Activated T-helper 17 cell treated with anti-CD3 and anti-CD28 coated beads, Interleukin-2, amount 50 U/mL, for 72 hours (primary cell): ENCODE data around the gene C11orf91. TPM values are rescaled to one million over a fixed set of nuclear protein-coding genes. Genes with fewer than 3 reads are reported as not detected.
"Not testable (repeated sequence)": the region's sequence is repeated elsewhere in the genome, so short reads cannot be mapped to it uniquely, and the experiment has no call there.

Experiments used
- ATAC-seq: fragments of 150-1000 bp; cut with Tn5 transposase; replicated peaks from 2 replicates; pipeline ENCODE4 v1.10.0; 2021; ENCODE audit warnings: mild to moderate bottlenecking, moderate library complexity
- H3K27ac Mint-ChIP-seq: one replicate; pipeline ENCODE4 v1.8.0; 2022; ENCODE audit warnings: mixed read lengths
- H3K27me3 Mint-ChIP-seq: one replicate; pipeline ENCODE4 v1.8.0; 2022; ENCODE audit warnings: mixed read lengths
- H3K36me3 Mint-ChIP-seq: one replicate; pipeline ENCODE4 v1.8.0; 2022; ENCODE audit warnings: low read depth, mild to moderate bottlenecking, mixed read lengths
- H3K4me1 Mint-ChIP-seq: one replicate; pipeline ENCODE4 v1.8.0; 2022; ENCODE audit warnings: mixed read lengths
- H3K4me3 Mint-ChIP-seq: one replicate; pipeline ENCODE4 v1.8.0; 2022; ENCODE audit warnings: mild to moderate bottlenecking, mixed read lengths
- H3K9me3 Mint-ChIP-seq: one replicate; pipeline ENCODE4 v1.8.0; 2022; ENCODE audit warnings: mixed read lengths
- total RNA-seq, 2 donors: library from RNA; stranded (reverse); gene quantifications; one replicate each; pipeline ENCODE4 v1.2.3, GENCODE V29; 2022

C11orf91 gene
- total RNA-seq, 2 donors from 2014 or later, result not detected

- Mint-ChIP-seq H3K9me3 (no peaks in the 10 kb centered on the region), H3K27ac (no peak overlapping the region), H3K36me3 (peaks cover 65% of the 10 kb centered on the region), H3K27me3 (no peaks in the 10 kb centered on the region), H3K4me1 (no peaks in the 10 kb centered on the region), H3K4me3 (no peak overlapping the region)
- ATAC-seq, result no peak
Measured at GRCh38 chr11:33709466-33709865, 8.8 kb upstream of the C11orf91 start.

GRCh38 chr11:33708985-33709384, 8.4 kb upstream of the C11orf91 start:
- Mint-ChIP-seq H3K36me3 (peaks cover 60% of the 10 kb centered on the region), H3K4me1 (no peaks in the 10 kb centered on the region), H3K4me3 (no peak overlapping the region), H3K27ac (no peak overlapping the region), H3K9me3 (no peaks in the 10 kb centered on the region), H3K27me3 (no peaks in the 10 kb centered on the region)
- ATAC-seq, result no peak

- ATAC-seq, H3K27me3 Mint-ChIP-seq, H3K27ac Mint-ChIP-seq, H3K4me1 Mint-ChIP-seq, H3K9me3 Mint-ChIP-seq, H3K4me3 Mint-ChIP-seq: not testable (repeated sequence)
- peaks cover 50% of the 10 kb centered on the region for H3K36me3 Mint-ChIP-seq
Measured at GRCh38 chr11:33707831-33708230, 7.2 kb upstream of the C11orf91 start.

GRCh38 chr11:33706966-33707365, 6.3 kb upstream of the C11orf91 start:
- H3K4me3 Mint-ChIP-seq, result no peak overlapping the region
- H3K36me3 Mint-ChIP-seq, result peaks cover 42% of the 10 kb centered on the region
- no peaks in the 10 kb centered on the region for H3K4me1 Mint-ChIP-seq
- H3K9me3 Mint-ChIP-seq, result no peaks in the 10 kb centered on the region
- H3K27ac Mint-ChIP-seq, result no peak overlapping the region
- no peaks in the 10 kb centered on the region for H3K27me3 Mint-ChIP-seq
- ATAC-seq, result no peak

- no peak overlapping the region for H3K27ac Mint-ChIP-seq
- no peaks in the 10 kb centered on the region for H3K9me3 Mint-ChIP-seq
- no peaks in the 10 kb centered on the region for H3K4me1 Mint-ChIP-seq
- H3K36me3 Mint-ChIP-seq, result peaks cover 39% of the 10 kb centered on the region
- no peak overlapping the region for H3K4me3 Mint-ChIP-seq
- ATAC-seq, result no peak
- H3K27me3 Mint-ChIP-seq, result no peaks in the 10 kb centered on the region
Measured at GRCh38 chr11:33706546-33706945, 5.9 kb upstream of the C11orf91 start.

GRCh38 chr11:33704240-33705002, 3.8 kb upstream of the C11orf91 start:
- no peaks in the 10 kb centered on the region for H3K9me3 Mint-ChIP-seq
- no peak overlapping the region for H3K27ac Mint-ChIP-seq
- peaks cover 4% of the 10 kb centered on the region for H3K4me1 Mint-ChIP-seq
- no peak overlapping the region for H3K4me3 Mint-ChIP-seq
- peaks cover 4% of the 10 kb centered on the region for H3K27me3 Mint-ChIP-seq
- no peak for ATAC-seq
- peaks cover 18% of the 10 kb centered on the region for H3K36me3 Mint-ChIP-seq

- H3K4me1 Mint-ChIP-seq, result peaks cover 4% of the 10 kb centered on the region
- ATAC-seq, result no peak
Measured at GRCh38 chr11:33703788-33704187, 3.2 kb upstream of the C11orf91 start.

GRCh38 chr11:33703234-33703633, 2.6 kb upstream of the C11orf91 start:
- H3K27ac Mint-ChIP-seq, result no peak overlapping the region
- H3K36me3 Mint-ChIP-seq, result peaks cover 6% of the 10 kb centered on the region
- no peak for ATAC-seq
- no peaks in the 10 kb centered on the region for H3K9me3 Mint-ChIP-seq
- H3K4me3 Mint-ChIP-seq, result no peak overlapping the region
- peaks cover 4% of the 10 kb centered on the region for H3K27me3 Mint-ChIP-seq
- H3K4me1 Mint-ChIP-seq, result peaks cover 4% of the 10 kb centered on the region

More at GRCh38 chr11:33703788-33704187, 3.2 kb upstream of the C11orf91 start:
- Mint-ChIP-seq H3K27ac (no peak overlapping the region), H3K27me3 (peaks cover 4% of the 10 kb centered on the region), H3K4me3 (no peak overlapping the region), H3K9me3 (no peaks in the 10 kb centered on the region), H3K36me3 (peaks cover 11% of the 10 kb centered on the region)

GRCh38 chr11:33701302-33702230, 940 bp upstream of the C11orf91 start:
- H3K4me1 Mint-ChIP-seq, result peaks cover 4% of the 10 kb centered on the region
- peaks cover 16% of the 10 kb centered on the region for H3K27me3 Mint-ChIP-seq
- H3K9me3 Mint-ChIP-seq, result no peaks in the 10 kb centered on the region
- H3K27ac Mint-ChIP-seq, result peak overlapping the region; percentile 51
- H3K36me3 Mint-ChIP-seq, result peaks cover 4% of the 10 kb centered on the region
- no peak for ATAC-seq
- peak overlapping the region; percentile 85 for H3K4me3 Mint-ChIP-seq

- no peak for ATAC-seq
- H3K27me3 Mint-ChIP-seq, result peaks cover 22% of the 10 kb centered on the region
- no peaks in the 10 kb centered on the region for H3K36me3 Mint-ChIP-seq
- no peaks in the 10 kb centered on the region for H3K9me3 Mint-ChIP-seq
- H3K4me3 Mint-ChIP-seq, result peak overlapping the region; percentile 85
- peak overlapping the region; percentile 40 for H3K27ac Mint-ChIP-seq
- peaks cover 4% of the 10 kb centered on the region for H3K4me1 Mint-ChIP-seq
Measured at GRCh38 chr11:33700063-33700501, 544 bp downstream of the C11orf91 start.

GRCh38 chr11:33699515-33700062, 1.0 kb downstream of the C11orf91 start:
- Mint-ChIP-seq H3K27me3 (peaks cover 22% of the 10 kb centered on the region), H3K36me3 (no peaks in the 10 kb centered on the region), H3K4me3 (peak overlapping the region; percentile 85), H3K27ac (peak overlapping the region; percentile 40), H3K4me1 (peaks cover 4% of the 10 kb centered on the region), H3K9me3 (no peaks in the 10 kb centered on the region)
- ATAC-seq, result no peak

- H3K4me3 Mint-ChIP-seq, result no peak overlapping the region
- no peak overlapping the region for H3K27ac Mint-ChIP-seq
- H3K36me3 Mint-ChIP-seq, result no peaks in the 10 kb centered on the region
- no peak for ATAC-seq
- peaks cover 4% of the 10 kb centered on the region for H3K4me1 Mint-ChIP-seq
- H3K27me3 Mint-ChIP-seq, result peaks cover 22% of the 10 kb centered on the region
- H3K9me3 Mint-ChIP-seq, result no peaks in the 10 kb centered on the region
Measured at GRCh38 chr11:33698921-33699320, 1.7 kb downstream of the C11orf91 start.

- peaks cover 4% of the 10 kb centered on the region for H3K4me1 Mint-ChIP-seq
- peaks cover 22% of the 10 kb centered on the region for H3K27me3 Mint-ChIP-seq
- no peaks in the 10 kb centered on the region for H3K36me3 Mint-ChIP-seq
- ATAC-seq, result no peak
- no peak overlapping the region for H3K4me3 Mint-ChIP-seq
- no peak overlapping the region for H3K27ac Mint-ChIP-seq
- H3K9me3 Mint-ChIP-seq, result no peaks in the 10 kb centered on the region
Measured at GRCh38 chr11:33697997-33698396, 2.6 kb downstream of the C11orf91 start.

GRCh38 chr11:33696931-33697638, 3.5 kb downstream of the C11orf91 start:
- Mint-ChIP-seq H3K27me3 (peaks cover 22% of the 10 kb centered on the region), H3K4me1 (peaks cover 4% of the 10 kb centered on the region), H3K9me3 (no peaks in the 10 kb centered on the region), H3K27ac (no peak overlapping the region), H3K36me3 (no peaks in the 10 kb centered on the region), H3K4me3 (no peak overlapping the region)
- ATAC-seq, result no peak
